Measurements from ENCODE around the gene ANKRD22.

The ANKRD22 gene

GRCh38 chr10:88833156-88833555 is 18.5 kb downstream of the ANKRD22 start:
- H3K9me3 ChIP-seq (ENCODE audit: low read length) = no peaks in the 10 kb centered on the region
- H3K4me1 ChIP-seq (ENCODE audit: insufficient read depth, low read length, severe bottlenecking) = no peaks in the 10 kb centered on the region
- no peak overlapping the region for H2AFZ ChIP-seq (ENCODE audit: low read length)
- no peak overlapping the region for H3K4me3 ChIP-seq (ENCODE audit: low read depth, low read length, poor library complexity, severe bottlenecking)
- no peaks in the 10 kb centered on the region for H3K27me3 ChIP-seq (ENCODE audit: insufficient read depth, low read length)
- no peak overlapping the region for H3K4me2 ChIP-seq (ENCODE audit: low read length)
- H3K9ac ChIP-seq (ENCODE audit: low read length) = no peak overlapping the region
- no peaks in the 10 kb centered on the region for H3F3A ChIP-seq (ENCODE audit: insufficient read depth, low read length)
- H3K9me2 ChIP-seq (ENCODE audit: low read depth, low read length) = no peaks in the 10 kb centered on the region
- no peaks in the 10 kb centered on the region for H3K36me3 ChIP-seq (ENCODE audit: insufficient read depth, low read length)
- TF ChIP-seq CTCF (IDR thresholded peaks at IDR 0.05; ENCODE audit: low read length) = no peak
- no peak for TF ChIP-seq EZH2 (IDR thresholded peaks at IDR 0.05; ENCODE audit: borderline replicate concordance, low read length)
- H3K79me2 ChIP-seq (ENCODE audit: insufficient read depth, low read length) = no peaks in the 10 kb centered on the region
- no peaks in the 10 kb centered on the region for H4K20me1 ChIP-seq (ENCODE audit: insufficient read depth, low read length)
- no peak overlapping the region for H3K27ac ChIP-seq (ENCODE audit: low read depth, low read length, poor library complexity, severe bottlenecking)

GRCh38 chr10:88832376-88832775 is 19.3 kb downstream of the ANKRD22 start:
- Histone ChIP-seq H3K27ac (ENCODE audit: low read depth, low read length, poor library complexity, severe bottlenecking) (no peak overlapping the region), H3K4me3 (ENCODE audit: low read depth, low read length, poor library complexity, severe bottlenecking) (no peak overlapping the region), H3K27me3 (ENCODE audit: insufficient read depth, low read length) (no peaks in the 10 kb centered on the region), H3K4me2 (ENCODE audit: low read length) (no peak overlapping the region), H2AFZ (ENCODE audit: low read length) (no peak overlapping the region), H3K9me2 (ENCODE audit: low read depth, low read length) (no peaks in the 10 kb centered on the region), H3K9ac (ENCODE audit: low read length) (no peak overlapping the region), H3F3A (ENCODE audit: insufficient read depth, low read length) (no peaks in the 10 kb centered on the region), H3K36me3 (ENCODE audit: insufficient read depth, low read length) (no peaks in the 10 kb centered on the region), H3K4me1 (ENCODE audit: insufficient read depth, low read length, severe bottlenecking) (no peaks in the 10 kb centered on the region), H3K79me2 (ENCODE audit: insufficient read depth, low read length) (no peaks in the 10 kb centered on the region), H4K20me1 (ENCODE audit: insufficient read depth, low read length) (no peaks in the 10 kb centered on the region), H3K9me3 (ENCODE audit: low read length) (no peaks in the 10 kb centered on the region)
- TF ChIP-seq EZH2 (IDR thresholded peaks at IDR 0.05; ENCODE audit: borderline replicate concordance, low read length) (no peak), CTCF (IDR thresholded peaks at IDR 0.05; ENCODE audit: low read length) (no peak)

GRCh38 chr10:88831709-88832108 is 19.9 kb downstream of the ANKRD22 start:
- no peak overlapping the region for H3K9ac ChIP-seq (ENCODE audit: low read length)
- H3K27ac ChIP-seq (ENCODE audit: low read depth, low read length, poor library complexity, severe bottlenecking) = no peak overlapping the region
- H3K4me1 ChIP-seq (ENCODE audit: insufficient read depth, low read length, severe bottlenecking) = no peaks in the 10 kb centered on the region
- H3K4me3 ChIP-seq (ENCODE audit: low read depth, low read length, poor library complexity, severe bottlenecking) = no peak overlapping the region
- no peaks in the 10 kb centered on the region for H3K9me2 ChIP-seq (ENCODE audit: low read depth, low read length)
- no peaks in the 10 kb centered on the region for H4K20me1 ChIP-seq (ENCODE audit: insufficient read depth, low read length)
- no peaks in the 10 kb centered on the region for H3K27me3 ChIP-seq (ENCODE audit: insufficient read depth, low read length)
- H3K79me2 ChIP-seq (ENCODE audit: insufficient read depth, low read length) = no peaks in the 10 kb centered on the region
- H3K36me3 ChIP-seq (ENCODE audit: insufficient read depth, low read length) = no peaks in the 10 kb centered on the region
- no peak overlapping the region for H3K4me2 ChIP-seq (ENCODE audit: low read length)
- H3K9me3 ChIP-seq (ENCODE audit: low read length) = no peaks in the 10 kb centered on the region
- H2AFZ ChIP-seq (ENCODE audit: low read length) = no peak overlapping the region
- TF ChIP-seq CTCF (IDR thresholded peaks at IDR 0.05; ENCODE audit: low read length) (no peak), EZH2 (IDR thresholded peaks at IDR 0.05; ENCODE audit: borderline replicate concordance, low read length) (no peak)
- H3F3A ChIP-seq (ENCODE audit: insufficient read depth, low read length) = no peaks in the 10 kb centered on the region

All from OCI-LY1 (cell line).